MM.1S (cell line): ENCODE measurements around the gene STAT5A.

Experiments
- DNase-seq: peaks from one replicate; pipeline ENCODE4 v3.0.0-alpha.2; 2015
- H2AFZ ChIP-seq: fragments of 300-600 bp; sonication (generic); 2 replicates; pipeline ENCODE4 v1.6.0; 2016; ENCODE audit warnings: antibody characterized with exemption, low read length
- H3F3A ChIP-seq: fragments of 300-600 bp; sonication (generic); 2 replicates; pipeline ENCODE4 v1.6.1; 2016; ENCODE audit warnings: mild to moderate bottlenecking, antibody characterized with exemption, low read length, moderate library complexity, mixed read lengths; ENCODE audit not compliant: insufficient read depth
- H3K27ac ChIP-seq: fragments of 300-600 bp; sonication (generic); 2 replicates; pipeline ENCODE4 v1.5.1; 2016; ENCODE audit warnings: mild to moderate bottlenecking, low read length
- H3K27me3 ChIP-seq: fragments of 300-600 bp; sonication (generic); replicated peaks from 2 replicates; pipeline ENCODE4 v1.6.0; 2016; ENCODE audit warnings: low read length; ENCODE audit not compliant: insufficient read depth
- H3K36me3 ChIP-seq: fragments of 300-600 bp; sonication (generic); replicated peaks from 2 replicates; pipeline ENCODE4 v1.6.1; 2016; ENCODE audit warnings: mild to moderate bottlenecking, low read length, mixed read lengths; ENCODE audit not compliant: insufficient read depth
- H3K4me1 ChIP-seq: fragments of 300-600 bp; sonication (generic); 2 replicates; pipeline ENCODE4 v1.6.1; 2016; ENCODE audit warnings: low read length, mixed read lengths
- H3K4me2 ChIP-seq: fragments of 300-600 bp; sonication (generic); 2 replicates; pipeline ENCODE4 v1.6.0; 2016; ENCODE audit warnings: low read depth, low read length
- H3K4me3 ChIP-seq: fragments of 300-600 bp; sonication (generic); 2 replicates; pipeline ENCODE4 v1.5.1; 2016; ENCODE audit warnings: low read length, mixed read lengths
- H3K79me2 ChIP-seq: fragments of 300-600 bp; sonication (generic); 2 replicates; pipeline ENCODE4 v1.6.1; 2016; ENCODE audit warnings: mixed run types, low read length, mixed read lengths
- H3K9ac ChIP-seq: fragments of 300-600 bp; sonication (generic); 2 replicates; pipeline ENCODE4 v1.6.1; 2016; ENCODE audit warnings: low read length, mixed read lengths
- H3K9me2 ChIP-seq: fragments of 300-600 bp; sonication (generic); replicated peaks from 2 replicates; pipeline ENCODE4 v1.6.1; 2016; ENCODE audit warnings: mild to moderate bottlenecking, low read length, mixed read lengths; ENCODE audit not compliant: insufficient read depth
- H3K9me3 ChIP-seq: fragments of 300-600 bp; sonication (generic); replicated peaks from 2 replicates; pipeline ENCODE4 v1.6.1; 2016; ENCODE audit warnings: mild to moderate bottlenecking, low read length, mixed read lengths; ENCODE audit not compliant: insufficient read depth
- H4K20me1 ChIP-seq: fragments of 300-600 bp; sonication (generic); 2 replicates; pipeline ENCODE4 v1.6.1; 2016; ENCODE audit warnings: mild to moderate bottlenecking, low read length, moderate library complexity, mixed read lengths; ENCODE audit not compliant: insufficient read depth
- EZH2 ChIP-seq: fragments of 300-600 bp; sonication (generic); optimal IDR thresholded peaks from 2 replicates; pipeline ENCODE3; 2017; ENCODE audit warnings: low read depth, mild to moderate bottlenecking, antibody characterized with exemption, low read length, mixed read lengths
- EZH2phosphoT487 ChIP-seq: fragments of 300-600 bp; sonication (generic); IDR thresholded peaks from 2 replicates; pipeline ENCODE4 v1.6.1; 2018; ENCODE audit warnings: antibody characterized with exemption, low read length
- TF ChIP-seq, protein P1 (sequence below): fragments of 300-600 bp; sonication (generic); IDR thresholded peaks from 2 replicates; pipeline ENCODE4 v1.5.1; 2016; ENCODE audit warnings: antibody characterized with exemption, low read length, mixed read lengths

Gene STAT5A

GRCh38 chr17:42312285-42313130 lies 24.2 kb downstream of the STAT5A start:
- TF ChIP-seq EZH2phosphoT487 (no peak), EZH2 (no peak)
- TF ChIP-seq, protein P1, sequence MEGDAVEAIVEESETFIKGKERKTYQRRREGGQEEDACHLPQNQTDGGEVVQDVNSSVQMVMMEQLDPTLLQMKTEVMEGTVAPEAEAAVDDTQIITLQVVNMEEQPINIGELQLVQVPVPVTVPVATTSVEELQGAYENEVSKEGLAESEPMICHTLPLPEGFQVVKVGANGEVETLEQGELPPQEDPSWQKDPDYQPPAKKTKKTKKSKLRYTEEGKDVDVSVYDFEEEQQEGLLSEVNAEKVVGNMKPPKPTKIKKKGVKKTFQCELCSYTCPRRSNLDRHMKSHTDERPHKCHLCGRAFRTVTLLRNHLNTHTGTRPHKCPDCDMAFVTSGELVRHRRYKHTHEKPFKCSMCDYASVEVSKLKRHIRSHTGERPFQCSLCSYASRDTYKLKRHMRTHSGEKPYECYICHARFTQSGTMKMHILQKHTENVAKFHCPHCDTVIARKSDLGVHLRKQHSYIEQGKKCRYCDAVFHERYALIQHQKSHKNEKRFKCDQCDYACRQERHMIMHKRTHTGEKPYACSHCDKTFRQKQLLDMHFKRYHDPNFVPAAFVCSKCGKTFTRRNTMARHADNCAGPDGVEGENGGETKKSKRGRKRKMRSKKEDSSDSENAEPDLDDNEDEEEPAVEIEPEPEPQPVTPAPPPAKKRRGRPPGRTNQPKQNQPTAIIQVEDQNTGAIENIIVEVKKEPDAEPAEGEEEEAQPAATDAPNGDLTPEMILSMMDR = peak; percentile 50
- H3F3A ChIP-seq = no peaks in the 10 kb centered on the region
- H3K4me3 ChIP-seq = no peak overlapping the region
- peak overlapping the region; percentile 34; the same call in 1 of the 2 replicates for H3K4me2 ChIP-seq
- H3K36me3 ChIP-seq = no peaks in the 10 kb centered on the region
- DNase-seq = peak; percentile 60
- H3K27ac ChIP-seq = no peak overlapping the region
- no peak overlapping the region for H3K9ac ChIP-seq
- no peaks in the 10 kb centered on the region for H3K79me2 ChIP-seq
- no peaks in the 10 kb centered on the region for H3K9me3 ChIP-seq
- no peak overlapping the region for H2AFZ ChIP-seq
- H3K9me2 ChIP-seq = no peaks in the 10 kb centered on the region
- peaks cover 8% of the 10 kb centered on the region; the same call in 1 of the 2 replicates for H3K4me1 ChIP-seq
- no peaks in the 10 kb centered on the region for H4K20me1 ChIP-seq
- no peaks in the 10 kb centered on the region for H3K27me3 ChIP-seq

DNA sequence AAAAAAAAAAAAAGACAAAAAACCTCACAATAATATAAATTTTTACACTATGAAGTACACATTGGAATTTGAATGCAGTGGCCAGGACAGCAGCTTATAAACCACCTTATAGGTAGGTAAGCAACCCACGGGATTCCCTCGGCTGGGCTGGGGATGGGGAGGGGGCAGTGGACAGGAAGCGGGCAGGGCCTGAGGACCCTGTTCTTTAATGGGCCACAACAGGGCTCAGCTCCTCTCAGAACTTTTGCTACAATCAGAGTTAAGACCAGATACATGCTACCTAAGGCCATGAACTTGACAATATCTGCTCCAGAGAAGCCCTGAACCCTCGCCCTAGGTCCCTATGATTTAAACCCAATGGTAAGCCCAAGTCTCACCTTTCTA lies 25.1 kb downstream of the STAT5A start:
- Histone ChIP-seq H3K9ac (no peak overlapping the region), H3K27ac (no peak overlapping the region), H3K79me2 (no peaks in the 10 kb centered on the region), H3K4me2 (no peak overlapping the region), H3K9me2 (no peaks in the 10 kb centered on the region), H3K9me3 (no peaks in the 10 kb centered on the region), H3K4me1 (peaks cover 8% of the 10 kb centered on the region; the same call in 1 of the 2 replicates), H2AFZ (no peak overlapping the region), H3K27me3 (no peaks in the 10 kb centered on the region), H3K4me3 (no peak overlapping the region), H4K20me1 (no peaks in the 10 kb centered on the region), H3F3A (no peaks in the 10 kb centered on the region), H3K36me3 (no peaks in the 10 kb centered on the region)
- no peak for DNase-seq
- TF ChIP-seq EZH2 (no peak), EZH2phosphoT487 (no peak)
- TF ChIP-seq, protein P1 = no peak

DNA sequence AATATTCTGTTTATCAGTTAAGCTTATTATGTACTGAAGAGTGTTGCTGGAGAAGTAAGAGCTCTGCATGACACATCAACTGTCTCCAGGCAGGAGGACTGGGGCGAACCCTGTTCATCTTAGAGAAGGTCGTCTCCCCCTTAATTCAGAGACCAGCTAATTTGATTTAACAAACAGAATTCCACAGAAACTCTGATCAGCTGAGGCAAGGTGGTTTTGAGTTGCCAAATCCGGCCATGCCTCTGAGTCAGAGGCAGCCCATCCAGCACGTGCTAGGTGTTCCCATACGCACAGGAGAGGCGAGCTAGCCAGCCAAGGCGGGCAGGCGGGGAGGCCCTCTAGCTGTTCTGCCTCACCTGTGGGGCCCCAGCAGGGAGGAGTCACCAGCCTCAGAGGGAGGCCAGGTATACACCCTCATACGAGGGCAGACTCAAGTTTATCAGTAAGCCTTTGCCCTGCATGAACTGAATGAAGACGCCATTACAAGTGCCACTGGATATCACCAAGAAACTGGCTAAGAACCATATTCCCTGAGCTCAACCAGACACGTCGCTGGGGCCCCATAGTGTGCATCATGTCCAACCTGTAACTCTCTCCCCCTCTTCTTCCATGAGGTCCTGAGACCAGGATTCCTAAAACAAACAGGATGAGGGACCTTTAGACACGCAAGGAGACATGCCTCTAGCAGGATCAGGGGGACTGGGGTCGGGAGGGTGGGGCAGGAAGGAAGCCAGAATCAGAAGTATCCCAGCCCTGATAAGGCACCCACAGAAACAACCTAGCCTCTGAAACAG lies 25.7 kb downstream of the STAT5A start:
- no peak overlapping the region for H3K9ac ChIP-seq
- H3K4me1 ChIP-seq = peaks cover 8% of the 10 kb centered on the region; the same call in 1 of the 2 replicates
- DNase-seq = no peak
- H3K27me3 ChIP-seq = no peaks in the 10 kb centered on the region
- no peak overlapping the region for H3K27ac ChIP-seq
- no peak overlapping the region for H3K4me2 ChIP-seq
- TF ChIP-seq, protein P1 = no peak
- no peak for TF ChIP-seq EZH2phosphoT487
- TF ChIP-seq EZH2 = no peak
- no peaks in the 10 kb centered on the region for H4K20me1 ChIP-seq
- H3K4me3 ChIP-seq = no peak overlapping the region
- no peaks in the 10 kb centered on the region for H3K36me3 ChIP-seq
- H3K9me3 ChIP-seq = no peaks in the 10 kb centered on the region
- H3K79me2 ChIP-seq = no peaks in the 10 kb centered on the region
- H2AFZ ChIP-seq = no peak overlapping the region
- no peaks in the 10 kb centered on the region for H3K9me2 ChIP-seq
- H3F3A ChIP-seq = no peaks in the 10 kb centered on the region
